ENCODE results near the gene SIRT5. TPM values are rescaled to one million over a fixed set of nuclear protein-coding genes. Genes with fewer than 3 reads are reported as not detected.

The SIRT5 gene
- total RNA-seq, result 22.4 TPM

DNA sequence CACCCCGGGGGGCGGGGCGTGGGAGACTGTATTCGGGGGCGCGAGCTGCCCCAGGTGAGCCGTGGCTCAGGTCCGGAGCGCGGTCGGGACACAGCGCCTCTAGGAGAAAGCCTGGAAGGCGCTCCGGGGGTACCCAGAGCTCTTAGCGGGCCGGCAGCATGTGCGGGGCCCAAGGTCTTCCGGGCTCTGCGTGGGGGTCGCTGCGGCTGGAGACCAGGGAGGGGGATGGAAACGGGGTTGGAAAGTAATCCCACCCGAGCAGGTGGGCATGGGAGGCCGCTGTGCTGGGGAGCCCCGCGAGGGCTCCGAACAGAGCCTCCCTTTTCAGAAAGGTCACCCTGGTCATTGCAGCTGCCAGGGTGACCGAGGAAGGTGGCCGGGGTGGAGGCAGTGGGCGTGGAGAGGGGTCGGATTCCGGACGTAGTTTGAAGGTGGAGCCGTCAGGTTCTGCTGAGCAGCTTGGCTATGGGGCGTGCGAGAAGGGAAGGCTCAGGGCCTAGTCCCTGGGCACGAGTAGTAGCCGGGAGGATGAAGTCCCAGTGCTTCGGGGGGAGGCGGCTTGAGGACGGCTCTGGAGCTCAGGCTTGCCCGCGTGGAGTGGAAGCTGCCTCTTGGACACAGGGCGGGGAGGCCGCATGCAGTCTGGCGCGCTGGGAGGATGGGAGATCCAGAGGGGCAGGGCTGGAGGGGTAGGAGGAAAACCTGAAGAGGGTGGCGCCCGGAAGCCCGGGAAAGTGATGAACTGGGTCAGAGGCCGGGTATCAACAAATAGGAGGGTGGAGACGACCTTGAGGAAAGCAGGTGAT lies at the start of gene SIRT5:
SIRT5 (plus strand) TSS at position 31 of the 806 bp plus-strand sequence. CDS start 9,510 bp downstream, outside the sequence.

GRCh38 chr6:13614926-13615791 lies 40.8 kb downstream of the SIRT5 start, which contains the start of gene NOL7:
TSS of gene NOL7 (plus strand) at chr6:13615335. CDS start at chr6:13615359, 24 bp downstream.

Other genes with a start within 250 kb of the SIRT5 start
- 37.1 TPM for gene TBC1D7, start 246.1 kb upstream of the SIRT5 start, total RNA-seq
- gene GFOD1, start 87.0 kb upstream of the SIRT5 start, total RNA-seq, result 35.5 TPM
- 48.2 TPM for gene NOL7, start 40.7 kb downstream of the SIRT5 start, total RNA-seq
- gene RANBP9, start 137.2 kb downstream of the SIRT5 start, total RNA-seq, result 65.5 TPM
- 30.2 TPM for gene MCUR1, start 240.0 kb downstream of the SIRT5 start, total RNA-seq